ENCODE measurements around the gene GFY. TPM values are rescaled to one million over a fixed set of nuclear protein-coding genes. Genes with fewer than 3 reads are reported as not detected.

Gene GFY
- total and polyA plus RNA-seq, 2 donors (not counting 3 experiments of a cell fraction or from before 2014, with no cell fraction given): not detected

DNA sequence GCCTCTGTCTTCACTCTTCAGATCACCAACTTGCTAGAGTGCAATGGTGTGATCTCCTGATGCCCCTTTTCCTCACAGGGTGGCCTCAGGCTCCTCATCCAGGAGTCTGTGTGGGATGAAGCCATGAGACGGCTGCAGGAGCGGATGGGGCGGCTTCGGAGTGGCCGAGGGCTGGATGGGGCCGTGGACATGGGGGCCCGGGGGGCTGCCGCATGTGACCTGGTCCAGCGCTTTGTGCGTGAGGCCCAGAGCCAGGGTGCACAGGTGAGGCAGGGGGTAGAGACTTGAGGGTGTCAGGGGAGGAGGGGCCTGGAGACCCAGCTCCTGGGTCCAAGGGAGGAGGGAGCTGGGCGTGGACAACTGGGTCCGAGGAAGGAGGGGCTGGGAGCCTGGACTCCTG lies 37.3 kb downstream of the GFY start:
- Histone ChIP-seq H4K20me1 (replicated peaks; ENCODE audit: control insufficient read depth, extremely low read depth, insufficient read depth, low read length) (no peaks in the 10 kb centered on the region), H3K9me3 (replicated peaks; ENCODE audit: control insufficient read depth, insufficient read depth, low read length) (no peaks in the 10 kb centered on the region), H3K9me1 (replicated peaks; ENCODE audit: control insufficient read depth, extremely low read depth, insufficient read depth, low read length) (no peaks in the 10 kb centered on the region), H3K27me3 (ENCODE audit: control insufficient read depth in 2 of 2, insufficient read depth in 2 of 2, low read length in 2 of 2) (no peaks in the 10 kb centered on the region), H3K9ac (replicated peaks; ENCODE audit: extremely low read depth, insufficient read depth, low read length) (no peak overlapping the region), H3K79me2 (ENCODE audit: control insufficient read depth, insufficient read depth, low read length) (no peaks in the 10 kb centered on the region), H3K4me3 (replicated peaks in 1 of 3; ENCODE audit: insufficient read depth in 1 of 3, low read depth in 1 of 3, low read length in 3 of 3) (no peak overlapping the region), H2AFZ (ENCODE audit: low read depth, low read length) (no peak overlapping the region), H3K4me1 (ENCODE audit: control insufficient read depth, extremely low read depth, insufficient read depth, low read length) (no peaks in the 10 kb centered on the region), H3K27ac (ENCODE audit: insufficient read depth, low read depth, low read length) (no peak overlapping the region), H3K36me3 (ENCODE audit: control insufficient read depth in 2 of 2, extremely low read depth in 1 of 2, insufficient read depth in 2 of 2, low read length in 2 of 2) (peaks cover 0 to 8% of the 10 kb centered on the region in 2 experiments), H3K4me2 (ENCODE audit: insufficient read depth, low read length) (no peak overlapping the region)
- ChIA-PET POLR2A (no interaction called here), CTCF (no interaction called here)
- no peak for DNase-seq (ENCODE audit: low read depth, low spot score)
- no peak for FAIRE-seq
- no TSS peak for BruUV-seq (replicated peaks)
- dilution Hi-C loops (cut with MboI; ENCODE audit: extremely low pct_ligation_motif_present, low sequenced_read_pairs) (no loop called here), intact Hi-C loops (cut with micrococcal nuclease) (no loop called here)
- TF ChIP-seq, protein P1, sequence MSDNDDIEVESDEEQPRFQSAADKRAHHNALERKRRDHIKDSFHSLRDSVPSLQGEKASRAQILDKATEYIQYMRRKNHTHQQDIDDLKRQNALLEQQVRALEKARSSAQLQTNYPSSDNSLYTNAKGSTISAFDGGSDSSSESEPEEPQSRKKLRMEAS (IDR thresholded peaks at IDR 0.05; ENCODE audit: insufficient read depth, insufficient read length): no peak
- TF ChIP-seq CTCF (IDR thresholded peaks at IDR 0.05; ENCODE audit: extremely low read depth in 1 of 2, insufficient read depth in 1 of 2, low read depth in 1 of 2, low read length in 2 of 2) (no peak), POLR2A (IDR thresholded peaks at IDR 0.05; ENCODE audit: low read depth, low read length) (no peak)

- no peak for FAIRE-seq
- CTCF ChIA-PET: no interaction called here
- intact Hi-C loops (cut with micrococcal nuclease): no loop called here
These were observed 39.0 kb downstream of the GFY start for GRCh38 chr19:49463960-49464740.

More at GRCh38 chr19:49463960-49464740, 39.0 kb downstream of the GFY start:
- H2AFZ ChIP-seq (ENCODE audit: low read depth, low read length): no peak overlapping the region
- no peak for DNase-seq (ENCODE audit: low read depth, low spot score)
- H3K4me3 ChIP-seq (replicated peaks in 1 of 3; ENCODE audit: insufficient read depth in 1 of 3, low read depth in 1 of 3, low read length in 3 of 3): no peak overlapping the region
- H3K9me1 ChIP-seq (replicated peaks; ENCODE audit: control insufficient read depth, extremely low read depth, insufficient read depth, low read length): no peaks in the 10 kb centered on the region
- H3K9ac ChIP-seq (replicated peaks; ENCODE audit: extremely low read depth, insufficient read depth, low read length): no peak overlapping the region
- no TSS peak for BruUV-seq (replicated peaks)
- no peaks in the 10 kb centered on the region for H3K4me1 ChIP-seq (ENCODE audit: control insufficient read depth, extremely low read depth, insufficient read depth, low read length)
- H3K27ac ChIP-seq (ENCODE audit: insufficient read depth, low read depth, low read length): no peak overlapping the region
- H3K9me3 ChIP-seq (replicated peaks; ENCODE audit: control insufficient read depth, insufficient read depth, low read length): no peaks in the 10 kb centered on the region
- POLR2A ChIA-PET: no interaction called here
- no peaks in the 10 kb centered on the region for H4K20me1 ChIP-seq (replicated peaks; ENCODE audit: control insufficient read depth, extremely low read depth, insufficient read depth, low read length)
- H3K4me2 ChIP-seq (ENCODE audit: insufficient read depth, low read length): no peak overlapping the region
- TF ChIP-seq, protein P1 (IDR thresholded peaks at IDR 0.05; ENCODE audit: insufficient read depth, insufficient read length): no peak
- TF ChIP-seq CTCF (IDR thresholded peaks at IDR 0.05; ENCODE audit: extremely low read depth in 1 of 2, insufficient read depth in 1 of 2, low read depth in 1 of 2, low read length in 2 of 2) (no peak), MYC (IDR thresholded peaks at IDR 0.05; ENCODE audit: low read depth, low read length) (no peak)
- no peaks in the 10 kb centered on the region for H3K27me3 ChIP-seq (ENCODE audit: control insufficient read depth in 2 of 2, insufficient read depth in 2 of 2, low read length in 2 of 2)
- H3K79me2 ChIP-seq (ENCODE audit: control insufficient read depth, insufficient read depth, low read length): no peaks in the 10 kb centered on the region
- H3K36me3 ChIP-seq (ENCODE audit: control insufficient read depth in 2 of 2, extremely low read depth in 1 of 2, insufficient read depth in 2 of 2, low read length in 2 of 2): peaks cover 0 to 12% of the 10 kb centered on the region in 2 experiments
- dilution Hi-C loops (cut with MboI; ENCODE audit: extremely low pct_ligation_motif_present, low sequenced_read_pairs): no loop called here

Data from endothelial cell of umbilical vein (primary cell).